ENCODE results near the gene MUC15. TPM values are rescaled to one million over a fixed set of nuclear protein-coding genes. Genes with fewer than 3 reads are reported as not detected.

MUC15 gene
- total RNA-seq, 8 experiments from 2014 or later: 0.14 to 2.6 (median 0.38) TPM; not detected in 3

- in situ Hi-C loops (cut with MboI; ENCODE audit: low pct_unique_long_range_greater_than_20kb in 2 of 9, low sequenced_read_pairs in 9 of 9, unreplicated experiment in 9 of 9): loop anchor here in 1 of 9 experiments (25.0 kb wide), 1 partner anchor 100 kb away; no protein-coding TSS in a partner anchor
- Histone ChIP-seq H3K4me1 (replicated peaks in 1 of 2) (peaks cover 0 to 5% of the 10 kb centered on the region in 2 donors), H3K4me3 (no peak overlapping the region), H3K27ac (no peak overlapping the region)
- ATAC-seq (replicated peaks in 6 of 8): no peak
- 0 to 85% (median 46%) methylated on average over 1 to 2 of the region's 2 CpGs; no CpG with 5 or more reads in 1 of the 10 experiments for WGBS, 10 experiments
Measured at GRCh38 chr11:26512196-26512595, 59.9 kb downstream of the MUC15 start.

- Histone ChIP-seq H3K4me1 (replicated peaks in 1 of 2) (peaks cover 0 to 5% of the 10 kb centered on the region in 2 donors), H3K27ac (no peak overlapping the region), H3K4me3 (no peak overlapping the region)
- in situ Hi-C loops (cut with MboI; ENCODE audit: low pct_unique_long_range_greater_than_20kb in 2 of 9, low sequenced_read_pairs in 9 of 9, unreplicated experiment in 9 of 9): loop anchor here in 1 of 9 experiments (25.0 kb wide), 1 partner anchor 98 kb away; no protein-coding TSS in a partner anchor
- 67 to 100% (median 87%) methylated on average over 1 to 2 of the region's 2 CpGs; no CpG with 5 or more reads in 2 of the 10 experiments for WGBS, 10 experiments
- ATAC-seq (replicated peaks in 6 of 8): no peak
Measured at GRCh38 chr11:26510756-26511155, 61.3 kb downstream of the MUC15 start.

GRCh38 chr11:26510164-26510563, 61.9 kb downstream of the MUC15 start:
- peak in 2 of 8 experiments; percentile 95 to 97 for ATAC-seq (replicated peaks in 6 of 8)
- 19 to 100% (median 91%) methylated on average over 1 to 2 of the region's 2 CpGs; no CpG with 5 or more reads in 1 of the 10 experiments for WGBS, 10 experiments
- Histone ChIP-seq H3K4me1 (replicated peaks in 1 of 2) (peaks cover 0 to 5% of the 10 kb centered on the region in 2 donors), H3K4me3 (no peak overlapping the region), H3K27ac (no peak overlapping the region)
- in situ Hi-C loops (cut with MboI; ENCODE audit: low pct_unique_long_range_greater_than_20kb in 2 of 9, low sequenced_read_pairs in 9 of 9, unreplicated experiment in 9 of 9): loop anchor here in 1 of 9 experiments (25.0 kb wide), 1 partner anchor 98 kb away; no protein-coding TSS in a partner anchor

Other genes starting within 250 kb of the MUC15 start
- 10 to 100 TPM in 1 of 8 experiments, 1 to 10 TPM in 2, under 1 TPM in 5; 0.11 to 45.4 (median 0.39) TPM for gene ANO3, start 240.1 kb downstream of the MUC15 start, total RNA-seq
- 1 to 10 TPM in 4 of 8 experiments, under 1 TPM in 4; 0.31 to 4.6 (median 1.8) TPM for gene SLC5A12, start 149.8 kb upstream of the MUC15 start, total RNA-seq

Measured in motor neuron (in vitro differentiated cells).